HG03460 (cell line): ENCODE measurements around the gene SCNN1A.

Experiments
- ATAC-seq: cut with Tn5 transposase; IDR thresholded peaks from one replicate; pipeline ENCODE4 v1.9.1; 2021; ENCODE audit not compliant: unreplicated experiment

Gene SCNN1A

GRCh38 chr12:6369916-6370575 lies 5.3 kb downstream of the SCNN1A start:
- no peak for ATAC-seq

- ATAC-seq, result no peak
These were observed 6.3 kb downstream of the SCNN1A start for GRCh38 chr12:6368906-6369525.

GRCh38 chr12:6367969-6368892 lies 7.1 kb downstream of the SCNN1A start:
- no peak for ATAC-seq

GRCh38 chr12:6367065-6367968 lies 8.0 kb downstream of the SCNN1A start:
- peak; percentile 66 for ATAC-seq

- no peak for ATAC-seq
These were observed 11.4 kb downstream of the SCNN1A start for GRCh38 chr12:6364044-6364374.

GRCh38 chr12:6363330-6364043 lies 11.9 kb downstream of the SCNN1A start:
- ATAC-seq, result no peak

GRCh38 chr12:6363010-6363329 lies 12.4 kb downstream of the SCNN1A start:
- no peak for ATAC-seq

GRCh38 chr12:6362403-6362802 lies 13.0 kb downstream of the SCNN1A start:
- no peak for ATAC-seq

- ATAC-seq, result no peak
These were observed 13.5 kb downstream of the SCNN1A start for GRCh38 chr12:6361834-6362233.

GRCh38 chr12:6360578-6361490 lies 14.5 kb downstream of the SCNN1A start:
- no peak for ATAC-seq

- ATAC-seq, result no peak
These were observed 15.2 kb downstream of the SCNN1A start for GRCh38 chr12:6360080-6360571.

GRCh38 chr12:6358881-6359280 lies 16.5 kb downstream of the SCNN1A start:
- ATAC-seq, result no peak

- no peak for ATAC-seq
These were observed 19.0 kb downstream of the SCNN1A start for GRCh38 chr12:6356374-6356820.

- ATAC-seq, result no peak
These were observed 19.6 kb downstream of the SCNN1A start for GRCh38 chr12:6355491-6356373.

- no peak for ATAC-seq
These were observed 20.6 kb downstream of the SCNN1A start for GRCh38 chr12:6354495-6355393.

- ATAC-seq, result no peak
These were observed 22.9 kb downstream of the SCNN1A start for GRCh38 chr12:6352193-6353173.
